ENCODE data around the gene RXYLT1.
"Not testable (repeated sequence)": the region's sequence is repeated elsewhere in the genome, so short reads cannot be mapped to it uniquely, and the experiment has no call there.

Gene RXYLT1

GRCh38 chr12:63828867-63829266 lies 49.2 kb downstream of the RXYLT1 start:
- no peak for DNase-seq (ENCODE audit: low read depth)
- no peak overlapping the region for H3K4me3 ChIP-seq (ENCODE audit: low read depth, low read length)
- TF ChIP-seq, protein P1, sequence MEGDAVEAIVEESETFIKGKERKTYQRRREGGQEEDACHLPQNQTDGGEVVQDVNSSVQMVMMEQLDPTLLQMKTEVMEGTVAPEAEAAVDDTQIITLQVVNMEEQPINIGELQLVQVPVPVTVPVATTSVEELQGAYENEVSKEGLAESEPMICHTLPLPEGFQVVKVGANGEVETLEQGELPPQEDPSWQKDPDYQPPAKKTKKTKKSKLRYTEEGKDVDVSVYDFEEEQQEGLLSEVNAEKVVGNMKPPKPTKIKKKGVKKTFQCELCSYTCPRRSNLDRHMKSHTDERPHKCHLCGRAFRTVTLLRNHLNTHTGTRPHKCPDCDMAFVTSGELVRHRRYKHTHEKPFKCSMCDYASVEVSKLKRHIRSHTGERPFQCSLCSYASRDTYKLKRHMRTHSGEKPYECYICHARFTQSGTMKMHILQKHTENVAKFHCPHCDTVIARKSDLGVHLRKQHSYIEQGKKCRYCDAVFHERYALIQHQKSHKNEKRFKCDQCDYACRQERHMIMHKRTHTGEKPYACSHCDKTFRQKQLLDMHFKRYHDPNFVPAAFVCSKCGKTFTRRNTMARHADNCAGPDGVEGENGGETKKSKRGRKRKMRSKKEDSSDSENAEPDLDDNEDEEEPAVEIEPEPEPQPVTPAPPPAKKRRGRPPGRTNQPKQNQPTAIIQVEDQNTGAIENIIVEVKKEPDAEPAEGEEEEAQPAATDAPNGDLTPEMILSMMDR (conservative IDR thresholded peaks at IDR 0.05; ENCODE audit: low read depth, low read length), result no peak

GRCh38 chr12:63836046-63836445 lies 56.3 kb downstream of the RXYLT1 start:
- DNase-seq (ENCODE audit: low read depth), result no peak
- TF ChIP-seq, protein P1 (conservative IDR thresholded peaks at IDR 0.05; ENCODE audit: low read depth, low read length), result no peak
- H3K4me3 ChIP-seq (ENCODE audit: low read depth, low read length), result no peak overlapping the region

DNA sequence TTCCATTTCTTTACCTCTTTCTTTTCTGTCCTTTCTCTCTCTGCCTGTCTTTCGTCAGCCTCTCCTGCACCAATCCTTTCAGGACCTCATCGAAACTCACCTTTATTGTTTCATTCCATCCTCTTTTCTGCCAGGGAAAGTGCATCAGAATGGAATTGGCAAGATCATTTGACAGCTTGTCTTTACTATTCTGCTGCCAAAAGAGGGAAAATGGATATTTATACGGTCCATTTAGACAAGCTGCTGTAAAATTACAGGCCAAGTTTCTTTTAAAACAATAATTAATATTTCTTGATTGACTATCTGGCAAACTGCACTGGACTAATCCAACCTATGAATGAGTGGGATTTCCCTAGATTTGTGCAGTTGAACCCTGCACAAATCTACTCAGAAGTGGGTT lies 57.2 kb downstream of the RXYLT1 start:
- H3K4me3 ChIP-seq (ENCODE audit: low read depth, low read length), result no peak overlapping the region
- DNase-seq (ENCODE audit: low read depth), result no peak
- TF ChIP-seq, protein P1 (conservative IDR thresholded peaks at IDR 0.05; ENCODE audit: low read depth, low read length), result no peak

- no peak for DNase-seq (ENCODE audit: low read depth)
- TF ChIP-seq, protein P1 (conservative IDR thresholded peaks at IDR 0.05; ENCODE audit: low read depth, low read length), result no peak
- H3K4me3 ChIP-seq (ENCODE audit: low read depth, low read length), result no peak overlapping the region
Measured at GRCh38 chr12:63838411-63838810, 58.7 kb downstream of the RXYLT1 start.

DNA sequence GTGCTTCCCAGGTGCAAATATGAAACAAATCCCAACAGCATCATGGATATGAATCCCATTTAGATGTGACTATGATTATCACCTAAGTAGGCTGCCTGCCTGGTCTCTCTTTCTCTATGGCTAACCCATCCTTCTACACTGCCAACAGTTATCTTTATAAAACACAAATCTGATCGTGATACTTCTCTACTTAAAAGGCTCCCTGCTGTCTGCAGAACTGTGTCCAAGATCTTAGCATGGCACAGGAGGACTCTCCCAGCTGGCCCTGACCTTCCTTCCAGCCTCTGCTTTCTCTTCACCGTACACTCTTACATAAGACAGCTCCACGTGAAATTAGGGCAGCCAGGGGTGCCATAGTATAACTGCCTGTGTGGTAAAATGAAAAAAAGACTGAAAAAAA lies 61.3 kb downstream of the RXYLT1 start:
- TF ChIP-seq, protein P1 (conservative IDR thresholded peaks at IDR 0.05; ENCODE audit: low read depth, low read length), result no peak
- no peak overlapping the region for H3K4me3 ChIP-seq (ENCODE audit: low read depth, low read length)
- DNase-seq (ENCODE audit: low read depth), result no peak

DNA sequence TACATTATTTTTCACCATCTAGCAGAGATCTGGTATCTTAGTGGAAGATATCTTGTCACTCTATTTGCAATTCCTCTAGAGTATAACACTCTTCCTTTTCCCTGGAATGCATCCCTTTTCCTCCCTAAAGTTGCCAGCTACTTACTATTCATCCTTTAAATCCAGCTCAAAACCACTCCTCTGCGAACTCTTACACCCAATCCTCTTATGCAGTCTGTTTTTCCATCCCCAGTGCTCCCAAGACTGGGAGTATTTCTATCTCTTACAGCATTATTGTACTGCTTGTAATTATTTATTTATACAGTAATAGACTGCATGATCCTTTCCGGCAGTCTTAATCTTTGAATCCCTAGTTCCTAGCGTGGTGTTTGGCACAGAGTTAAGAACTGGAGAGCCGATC lies 61.9 kb downstream of the RXYLT1 start:
- TF ChIP-seq, protein P1 (conservative IDR thresholded peaks at IDR 0.05; ENCODE audit: low read depth, low read length), result no peak
- H3K4me3 ChIP-seq (ENCODE audit: low read depth, low read length), result no peak overlapping the region
- peak; percentile 19 for DNase-seq (ENCODE audit: low read depth)

DNA sequence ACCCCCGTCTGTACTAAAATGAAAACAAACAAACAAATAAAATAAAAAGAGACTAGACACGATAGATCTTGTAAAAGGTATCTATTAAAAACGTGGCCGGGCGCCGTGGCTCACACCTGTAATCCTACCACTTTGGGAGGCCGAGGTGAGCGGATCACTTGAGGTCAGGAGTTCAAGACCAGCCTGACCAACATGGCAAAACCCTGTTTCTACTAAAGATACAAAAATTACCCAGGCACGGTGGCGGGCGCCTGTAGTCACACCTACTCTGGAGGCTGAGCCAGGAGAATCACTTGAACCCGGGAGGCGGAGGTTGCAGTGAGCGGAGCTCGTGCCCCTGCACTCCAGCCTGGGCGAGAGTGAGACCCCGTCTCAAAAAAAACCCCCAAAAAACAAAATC lies 63.0 kb downstream of the RXYLT1 start:
- not testable (repeated sequence) for DNase-seq (ENCODE audit: low read depth); H3K4me3 ChIP-seq (ENCODE audit: low read depth, low read length)

- TF ChIP-seq, protein P1 (conservative IDR thresholded peaks at IDR 0.05; ENCODE audit: low read depth, low read length), result no peak
- H3K4me3 ChIP-seq (ENCODE audit: low read depth, low read length), result peak overlapping the region; percentile 95
- DNase-seq (ENCODE audit: low read depth), result no peak
Measured at GRCh38 chr12:63843254-63843720, 63.6 kb downstream of the RXYLT1 start.

All from choroid plexus epithelial cell (primary cell).